Measurements from ENCODE around the gene INPP5A. TPM values are rescaled to one million over a fixed set of nuclear protein-coding genes. Genes with fewer than 3 reads are reported as not detected.

Gene INPP5A
- total RNA-seq, 1 experiment from 2014 or later, result 22.6 TPM

GRCh38 chr10:132705173-132705572 lies 167.6 kb downstream of the INPP5A start:
- TF ChIP-seq CTCF (conservative IDR thresholded peaks at IDR 0.05; ENCODE audit: low read depth, low read length) (no peak), EZH2 (IDR thresholded peaks at IDR 0.05; ENCODE audit: low read length, unreplicated experiment) (no peak), EZH2phosphoT487 (IDR thresholded peaks at IDR 0.05; ENCODE audit: borderline replicate concordance, low read length) (no peak)

DNA sequence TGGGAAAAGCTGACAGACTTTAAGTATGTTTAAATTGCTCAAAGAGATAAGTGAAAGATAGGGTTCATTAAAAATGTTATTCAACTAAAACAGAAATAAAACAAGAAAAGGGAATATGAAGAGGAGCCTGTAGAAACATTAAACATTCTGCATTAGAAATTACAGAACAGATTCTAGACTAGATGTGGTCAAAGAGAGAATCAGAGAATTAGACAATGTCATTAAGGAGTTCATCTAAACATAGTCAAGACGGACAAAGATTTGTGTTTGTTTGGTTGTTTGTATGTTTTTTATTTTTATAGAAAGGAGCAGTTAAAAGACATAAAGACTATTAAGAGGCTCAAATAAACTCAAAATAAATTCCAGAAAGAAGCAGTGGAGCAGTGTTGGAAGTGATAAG lies 168.4 kb downstream of the INPP5A start:
- BruUV-seq (replicated peaks), result no TSS peak

More at GRCh38 chr10:132705173-132705572, 167.6 kb downstream of the INPP5A start:
- no peak overlapping the region for H3K27ac ChIP-seq (ENCODE audit: low read length)
- no peaks in the 10 kb centered on the region for H4K20me1 ChIP-seq (ENCODE audit: low read length)
- ATAC-seq (no peak), DNase-seq (no peak)
- no peak overlapping the region for H3K4me3 ChIP-seq (ENCODE audit: low read length)
- no peaks in the 10 kb centered on the region for H3K9me2 ChIP-seq (replicated peaks; ENCODE audit: low read length)
- no peak overlapping the region for H3K9ac ChIP-seq (ENCODE audit: low read length)
- H3K36me3 ChIP-seq (ENCODE audit: low read depth, low read length), result no peaks in the 10 kb centered on the region
- H2AFZ ChIP-seq (ENCODE audit: low read length), result no peak overlapping the region
- CTCF ChIA-PET, result no interaction called here
- H3K27me3 ChIP-seq (ENCODE audit: low read length), result no peaks in the 10 kb centered on the region
- POLR2A ChIA-PET (ENCODE audit: unreplicated experiment), result no interaction called here
- no peaks in the 10 kb centered on the region for H3K9me3 ChIP-seq (ENCODE audit: low read length)
- H3K4me1 ChIP-seq (ENCODE audit: insufficient read depth, low read length), result no peaks in the 10 kb centered on the region
- no peak overlapping the region for H3K4me2 ChIP-seq (ENCODE audit: low read length)
- 0 out of 2 replicates have a peak, but pooled peaks cover 3% of the 10 kb centered on the region for H3K79me2 ChIP-seq (ENCODE audit: low read length)
- no peaks in the 10 kb centered on the region for H3F3A ChIP-seq (ENCODE audit: low read length, unreplicated experiment)
- intact Hi-C loops (cut with micrococcal nuclease), result no loop called here
- no TSS peak for BruUV-seq (replicated peaks)

More for the DNA sequence above, 168.4 kb downstream of the INPP5A start:
- H3K79me2 ChIP-seq (ENCODE audit: low read length), result no peaks in the 10 kb centered on the region
- H3K27me3 ChIP-seq (ENCODE audit: low read length), result no peaks in the 10 kb centered on the region
- DNase-seq (no peak), ATAC-seq (no peak)
- no peak for TF ChIP-seq CTCF (conservative IDR thresholded peaks at IDR 0.05; ENCODE audit: low read depth, low read length)
- no peak for TF ChIP-seq EZH2phosphoT487 (IDR thresholded peaks at IDR 0.05; ENCODE audit: borderline replicate concordance, low read length)
- no peak for TF ChIP-seq EZH2 (IDR thresholded peaks at IDR 0.05; ENCODE audit: low read length, unreplicated experiment)
- no peak overlapping the region for H3K4me3 ChIP-seq (ENCODE audit: low read length)
- H3K9me2 ChIP-seq (replicated peaks; ENCODE audit: low read length), result no peaks in the 10 kb centered on the region
- POLR2A ChIA-PET (ENCODE audit: unreplicated experiment), result no interaction called here
- no peaks in the 10 kb centered on the region for H3K9me3 ChIP-seq (ENCODE audit: low read length)
- H3K36me3 ChIP-seq (ENCODE audit: low read depth, low read length), result no peaks in the 10 kb centered on the region
- intact Hi-C loops (cut with micrococcal nuclease), result no loop called here
- CTCF ChIA-PET, result no interaction called here
- H3K4me2 ChIP-seq (ENCODE audit: low read length), result no peak overlapping the region
- no peaks in the 10 kb centered on the region for H3F3A ChIP-seq (ENCODE audit: low read length, unreplicated experiment)
- no peaks in the 10 kb centered on the region for H4K20me1 ChIP-seq (ENCODE audit: low read length)
- H2AFZ ChIP-seq (ENCODE audit: low read length), result no peak overlapping the region
- no peak overlapping the region for H3K27ac ChIP-seq (ENCODE audit: low read length)
- no peak overlapping the region for H3K9ac ChIP-seq (ENCODE audit: low read length)
- no peaks in the 10 kb centered on the region for H3K4me1 ChIP-seq (ENCODE audit: insufficient read depth, low read length)

Measured in PC-3 (cell line).